Caco-2 (cell line): ENCODE data around the gene KLHL42. TPM values are rescaled to one million over a fixed set of nuclear protein-coding genes. Genes with fewer than 3 reads are reported as not detected.
"Not testable (repeated sequence)": the region's sequence is repeated elsewhere in the genome, so short reads cannot be mapped to it uniquely, and the experiment has no call there.

Source experiments
- BruUV-seq: library from RNA; stranded (reverse); fragments of 400-500 nt; replicated peaks from 2 replicates; lab custom pipeline; 2021; lab: Mats Ljungman, UMichigan
- CTCF ChIA-PET: fragments of 300-600 bp; sonication (Branson Sonifier 250); formaldehyde crosslinking; loops from one replicate; lab custom pipeline; 2022; ENCODE audit warnings: antibody characterized with exemption; lab: Charles Lee
- POLR2A ChIA-PET: fragments of 300-600 bp; sonication (Branson Sonifier 250); formaldehyde crosslinking; loops from one replicate; lab custom pipeline; 2022; ENCODE audit warnings: antibody characterized with exemption; lab: Charles Lee
- DNase-seq, 2 experiments: peaks; one replicate each; pipeline versions ENCODE4 v3.0.0 to v3.0.0-alpha.2; 2020 to 2022
- H3K27me3 ChIP-seq: replicated peaks from 2 replicates; pipeline ENCODE4 v1.6.0; 2011; ENCODE audit warnings: low read length; ENCODE audit not compliant: control insufficient read depth, insufficient read depth
- H3K36me3 ChIP-seq: 2 replicates; pipeline ENCODE4 v1.5.1; 2011; ENCODE audit warnings: low read length; ENCODE audit not compliant: control insufficient read depth, insufficient read depth
- H3K4me1 ChIP-seq: fragments of 250-450 bp; sonication (Bioruptor Pico); 2 replicates; pipeline ENCODE4 v1.5.1; 2020; ENCODE audit warnings: mild to moderate bottlenecking
- H3K4me3 ChIP-seq: 2 replicates; pipeline ENCODE4 v1.5.1; 2011; ENCODE audit warnings: low read depth, mild to moderate bottlenecking, control low read depth, low read length
- H3K9me3 ChIP-seq: fragments of 250-450 bp; sonication (Bioruptor Pico); 2 replicates; pipeline ENCODE4 v1.5.1; 2020; ENCODE audit warnings: mild to moderate bottlenecking, moderate library complexity
- H3K27ac Mint-ChIP-seq: one replicate; pipeline ENCODE4 v1.8.0; 2022; ENCODE audit warnings: mixed read lengths; ENCODE audit not compliant: unreplicated experiment
- H3K27me3 Mint-ChIP-seq: one replicate; pipeline ENCODE4 v1.8.0; 2022; ENCODE audit warnings: mixed read lengths; ENCODE audit not compliant: insufficient read depth, unreplicated experiment
- H3K36me3 Mint-ChIP-seq: one replicate; pipeline ENCODE4 v1.8.0; 2022; ENCODE audit warnings: mild to moderate bottlenecking, mixed read lengths; ENCODE audit not compliant: insufficient read depth, unreplicated experiment
- H3K4me1 Mint-ChIP-seq: one replicate; pipeline ENCODE4 v1.8.0; 2022; ENCODE audit warnings: low read depth, mixed read lengths; ENCODE audit not compliant: unreplicated experiment
- H3K4me3 Mint-ChIP-seq: one replicate; pipeline ENCODE4 v1.8.0; 2022; ENCODE audit warnings: mild to moderate bottlenecking, moderate library complexity, mixed read lengths; ENCODE audit not compliant: unreplicated experiment
- H3K9me3 Mint-ChIP-seq: one replicate; pipeline ENCODE4 v1.8.0; 2022; ENCODE audit warnings: mixed read lengths; ENCODE audit not compliant: unreplicated experiment
- intact Hi-C: fragments of 100-400 bp; cut with micrococcal nuclease; formaldehyde crosslinking; loops from one replicate; pipeline ENCODE4 v1.10.0; 2022; ENCODE audit not compliant: unreplicated experiment
- total RNA-seq: library from RNA; stranded (reverse); gene quantifications from 2 replicates; pipeline ENCODE4 v1.2.3, GENCODE V29; 2022
- TF ChIP-seq, protein P1 (sequence below), 2 experiments: fragments of 200-600 bp in 1 of 2; IDR thresholded peaks; 1 replicate in 1 of 2; 2 replicates in 1 of 2; pipeline versions ENCODE4 v1.5.1 to v1.8.0; 2011 to 2022; ENCODE audit warnings: antibody characterized with exemption in 1 of 2, control low read depth in 1 of 2, inconsistent platforms in 1 of 2, low read depth in 1 of 2, low read length in 1 of 2, mild to moderate bottlenecking in 1 of 2, moderate library complexity in 1 of 2; ENCODE audit not compliant: insufficient read depth in 1 of 2, severe bottlenecking in 1 of 2, unreplicated experiment in 1 of 2

The KLHL42 gene
- total RNA-seq, 1 experiment from 2014 or later, result 36.5 TPM

DNA sequence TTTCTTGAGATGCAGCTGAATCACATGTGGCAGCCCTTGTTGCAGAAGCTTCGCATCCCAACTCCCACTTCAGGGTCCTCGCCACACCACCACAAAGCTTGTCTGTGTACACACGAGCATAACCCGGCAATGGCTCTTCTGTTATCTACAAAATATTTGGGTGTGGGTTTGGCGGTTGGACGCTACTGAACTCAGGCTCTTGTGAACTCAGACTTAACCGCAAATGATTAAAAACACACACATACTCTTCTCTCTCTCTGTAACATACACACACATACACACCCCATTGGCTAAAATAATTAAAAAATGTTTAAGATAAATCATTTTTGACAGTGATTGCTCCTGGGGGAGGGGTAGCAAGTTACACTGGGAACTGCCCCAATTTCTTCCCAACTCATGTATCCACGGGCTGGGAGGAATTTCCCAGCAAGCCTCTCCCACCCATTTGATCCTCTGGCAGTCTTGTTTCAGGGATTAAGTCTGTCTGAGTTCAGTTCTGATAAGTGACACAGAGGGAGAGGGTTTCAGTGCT is 63.7 kb downstream of the KLHL42 start:
- peaks cover 23% of the 10 kb centered on the region for H3K9me3 Mint-ChIP-seq
- H3K4me3 Mint-ChIP-seq, result peak overlapping the region; percentile 66
- DNase-seq, result peak; percentile 61 to 64
- Histone ChIP-seq H3K27me3 (no peaks in the 10 kb centered on the region), H3K9me3 (peaks cover 2% of the 10 kb centered on the region; the same call in 1 of the 2 replicates), H3K36me3 (no peaks in the 10 kb centered on the region), H3K4me1 (peaks cover 32% of the 10 kb centered on the region), H3K4me3 (no peak overlapping the region)
- POLR2A ChIA-PET, result no interaction called here
- H3K27me3 Mint-ChIP-seq, result no peaks in the 10 kb centered on the region
- intact Hi-C loops, result loop anchor here (2.0 kb wide), 1 partner anchor 63 kb away; the partner anchor contains the start of genes KLHL42 and MANSC4
- H3K4me1 Mint-ChIP-seq, result peaks cover 35% of the 10 kb centered on the region
- H3K36me3 Mint-ChIP-seq, result no peaks in the 10 kb centered on the region
- no TSS peak for BruUV-seq
- peak overlapping the region; percentile 88 for H3K27ac Mint-ChIP-seq
- TF ChIP-seq, protein P1, sequence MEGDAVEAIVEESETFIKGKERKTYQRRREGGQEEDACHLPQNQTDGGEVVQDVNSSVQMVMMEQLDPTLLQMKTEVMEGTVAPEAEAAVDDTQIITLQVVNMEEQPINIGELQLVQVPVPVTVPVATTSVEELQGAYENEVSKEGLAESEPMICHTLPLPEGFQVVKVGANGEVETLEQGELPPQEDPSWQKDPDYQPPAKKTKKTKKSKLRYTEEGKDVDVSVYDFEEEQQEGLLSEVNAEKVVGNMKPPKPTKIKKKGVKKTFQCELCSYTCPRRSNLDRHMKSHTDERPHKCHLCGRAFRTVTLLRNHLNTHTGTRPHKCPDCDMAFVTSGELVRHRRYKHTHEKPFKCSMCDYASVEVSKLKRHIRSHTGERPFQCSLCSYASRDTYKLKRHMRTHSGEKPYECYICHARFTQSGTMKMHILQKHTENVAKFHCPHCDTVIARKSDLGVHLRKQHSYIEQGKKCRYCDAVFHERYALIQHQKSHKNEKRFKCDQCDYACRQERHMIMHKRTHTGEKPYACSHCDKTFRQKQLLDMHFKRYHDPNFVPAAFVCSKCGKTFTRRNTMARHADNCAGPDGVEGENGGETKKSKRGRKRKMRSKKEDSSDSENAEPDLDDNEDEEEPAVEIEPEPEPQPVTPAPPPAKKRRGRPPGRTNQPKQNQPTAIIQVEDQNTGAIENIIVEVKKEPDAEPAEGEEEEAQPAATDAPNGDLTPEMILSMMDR (IDR thresholded peaks at IDR 0.05; ENCODE audit: insufficient read depth in 1 of 2, low read depth in 1 of 2, low read length in 1 of 2, severe bottlenecking in 1 of 2, unreplicated experiment in 1 of 2), result no peak
- CTCF ChIA-PET, result interaction anchor here (0.9 kb wide), 1 partner anchor 23 kb away, joined by 3 read pairs; no protein-coding TSS in a partner anchor

DNA sequence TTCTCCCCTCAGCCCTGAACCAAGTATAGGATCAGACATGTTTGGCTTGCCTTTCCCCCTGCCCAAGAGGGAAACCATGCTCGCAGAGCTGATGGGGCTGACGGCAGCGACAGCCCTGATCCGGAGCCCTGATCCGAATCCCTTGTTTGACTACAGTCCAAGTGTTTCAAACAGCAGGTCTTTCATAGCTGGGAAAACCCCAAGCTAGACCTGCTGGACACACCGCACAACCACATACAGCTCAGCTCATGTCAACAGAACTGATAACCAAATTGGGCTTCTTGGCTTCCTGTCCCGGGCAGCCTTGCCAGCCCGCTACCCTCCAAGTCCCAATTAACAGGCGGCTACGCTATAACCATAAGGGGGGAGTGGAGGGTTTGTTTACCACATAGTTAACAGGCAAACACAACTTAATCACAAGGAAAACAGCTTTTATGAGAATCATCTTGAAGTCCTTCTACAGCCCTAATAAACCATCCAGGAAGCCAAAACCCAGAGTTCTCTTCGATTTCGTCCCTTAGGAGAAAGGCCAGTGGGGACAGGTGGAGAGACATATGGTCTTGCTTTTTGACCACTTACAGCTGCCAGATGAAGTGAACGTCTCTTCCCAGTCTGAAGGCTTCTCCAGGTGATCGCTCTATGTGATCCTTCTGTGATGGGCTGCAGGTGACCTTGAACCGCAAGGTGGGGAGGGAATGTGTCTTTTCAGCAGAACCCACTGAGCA is 64.5 kb downstream of the KLHL42 start:
- no peaks in the 10 kb centered on the region for H3K36me3 ChIP-seq
- H3K9me3 Mint-ChIP-seq, result peaks cover 30% of the 10 kb centered on the region
- peaks cover 32% of the 10 kb centered on the region for H3K4me1 ChIP-seq
- ChIA-PET POLR2A (interaction anchor here (0.9 kb wide), 1 partner anchor 65 kb away, joined by 3 read pairs; the partner anchor contains the start of genes KLHL42 and MANSC4), CTCF (no interaction called here)
- DNase-seq, result peak in 1 of 2 experiments; percentile 37
- no peaks in the 10 kb centered on the region for H3K27me3 Mint-ChIP-seq
- peak overlapping the region; percentile 66 for H3K4me3 Mint-ChIP-seq
- H3K4me1 Mint-ChIP-seq, result peaks cover 35% of the 10 kb centered on the region
- no TSS peak for BruUV-seq
- H3K27ac Mint-ChIP-seq, result peak overlapping the region; percentile 88
- H3K4me3 ChIP-seq, result no peak overlapping the region
- no peaks in the 10 kb centered on the region for H3K27me3 ChIP-seq
- no peaks in the 10 kb centered on the region for H3K36me3 Mint-ChIP-seq
- peaks cover 7% of the 10 kb centered on the region; the same call in 1 of the 2 replicates for H3K9me3 ChIP-seq
- intact Hi-C loops, result loop anchor here (2.0 kb wide), 1 partner anchor 64 kb away; the partner anchor contains the start of genes KLHL42 and MANSC4
- TF ChIP-seq, protein P1 (IDR thresholded peaks at IDR 0.05; ENCODE audit: insufficient read depth in 1 of 2, low read depth in 1 of 2, low read length in 1 of 2, severe bottlenecking in 1 of 2, unreplicated experiment in 1 of 2), result no peak

DNA sequence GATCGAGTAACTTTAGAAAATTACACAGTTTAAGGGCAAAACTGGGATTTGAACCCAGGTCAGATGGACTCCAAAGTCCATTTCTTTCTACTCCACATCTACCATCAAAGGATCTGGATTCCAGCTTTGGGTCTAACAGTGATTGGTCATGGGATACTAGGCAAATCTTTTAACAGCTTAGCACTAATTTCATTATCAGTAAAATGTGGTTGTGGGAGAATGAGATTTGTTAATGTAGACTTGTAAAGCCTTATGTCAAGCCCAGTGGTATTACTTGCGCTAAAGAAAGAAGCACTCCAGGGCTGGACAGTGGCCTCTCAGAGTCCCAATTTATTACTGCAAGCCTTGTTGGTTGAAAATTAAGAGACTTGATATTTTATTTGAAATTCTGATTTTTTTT is 65.2 kb downstream of the KLHL42 start:
- TF ChIP-seq, protein P1 (IDR thresholded peaks at IDR 0.05; ENCODE audit: insufficient read depth in 1 of 2, low read depth in 1 of 2, low read length in 1 of 2, severe bottlenecking in 1 of 2, unreplicated experiment in 1 of 2), result no peak
- Mint-ChIP-seq H3K27ac (peak overlapping the region; percentile 88), H3K4me1 (peaks cover 35% of the 10 kb centered on the region), H3K9me3 (peaks cover 37% of the 10 kb centered on the region), H3K27me3 (no peaks in the 10 kb centered on the region), H3K4me3 (peak overlapping the region; percentile 66), H3K36me3 (no peaks in the 10 kb centered on the region)
- H3K4me1 ChIP-seq, result peaks cover 32% of the 10 kb centered on the region
- ChIA-PET POLR2A (interaction anchor here (0.9 kb wide), 1 partner anchor 65 kb away, joined by 3 read pairs; the partner anchor contains the start of genes KLHL42 and MANSC4), CTCF (no interaction called here)
- no peaks in the 10 kb centered on the region for H3K36me3 ChIP-seq
- intact Hi-C loops, result loop anchor here (2.0 kb wide), 1 partner anchor 64 kb away; the partner anchor contains the start of genes KLHL42 and MANSC4
- H3K4me3 ChIP-seq, result no peak overlapping the region
- no TSS peak for BruUV-seq
- DNase-seq, result no peak
- H3K9me3 ChIP-seq, result peaks cover 7% of the 10 kb centered on the region; the same call in 1 of the 2 replicates
- H3K27me3 ChIP-seq, result no peaks in the 10 kb centered on the region

DNA sequence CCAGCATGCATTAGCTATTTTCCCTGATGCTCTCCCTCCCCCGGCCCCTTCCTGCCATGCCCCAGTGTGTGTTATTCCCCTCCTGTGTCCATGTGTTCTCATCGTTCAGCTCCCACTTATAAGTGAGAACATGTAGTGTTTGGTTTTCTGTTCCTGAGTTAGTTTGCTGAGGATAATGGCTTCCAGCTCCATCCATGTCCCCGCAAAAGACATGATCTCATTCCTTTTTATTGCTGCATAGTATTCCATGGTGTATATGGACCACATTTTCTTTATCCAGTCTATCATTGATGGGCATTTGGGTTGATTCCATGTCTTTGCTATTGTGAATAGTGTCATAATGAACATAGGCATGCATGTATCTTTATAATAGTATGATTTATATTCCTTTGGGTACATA is 65.7 kb downstream of the KLHL42 start:
- H3K36me3 ChIP-seq, H3K27ac Mint-ChIP-seq, DNase-seq, H3K36me3 Mint-ChIP-seq, H3K27me3 Mint-ChIP-seq, BruUV-seq, H3K9me3 ChIP-seq, H3K4me3 ChIP-seq, H3K4me3 Mint-ChIP-seq, H3K27me3 ChIP-seq, POLR2A ChIA-PET: not testable (repeated sequence)
- peaks cover 35% of the 10 kb centered on the region for H3K4me1 ChIP-seq
- CTCF ChIA-PET, result interaction anchor here (0.6 kb wide), 1 partner anchor 1472 kb away, joined by 3 read pairs; no protein-coding TSS in a partner anchor
- Mint-ChIP-seq H3K9me3 (peaks cover 42% of the 10 kb centered on the region), H3K4me1 (peaks cover 33% of the 10 kb centered on the region)
- intact Hi-C loops, result loop anchor here (2.0 kb wide), 1 partner anchor 65 kb away; the partner anchor contains the start of genes KLHL42 and MANSC4
